ENCODE results near the gene RNF166. TPM values are rescaled to one million over a fixed set of nuclear protein-coding genes. Genes with fewer than 3 reads are reported as not detected.
A peak's percentile ranks its signal among the peaks of the same experiment; 100 is the strongest.

Gene RNF166
- total RNA-seq, 1 donor: 14.5 TPM

- H3K27ac ChIP-seq (ENCODE audit: low read depth, low read length): peak overlapping the region; percentile 58
- no peak overlapping the region for H2AFZ ChIP-seq (ENCODE audit: low read length)
- peak overlapping the region; percentile 96 for H3K4me2 ChIP-seq (ENCODE audit: insufficient read depth, low read length)
- H4K20me1 ChIP-seq (ENCODE audit: insufficient read depth, low read length): peaks cover 14% of the 10 kb centered on the region
- H3K36me3 ChIP-seq (ENCODE audit: insufficient read depth, low read length): no peaks in the 10 kb centered on the region
- H3K4me1 ChIP-seq (ENCODE audit: insufficient read depth, low read length): peaks cover 24% of the 10 kb centered on the region
- peak overlapping the region; percentile 97 for H3K4me3 ChIP-seq (ENCODE audit: insufficient read depth, low read length)
- TF ChIP-seq CTCF (IDR thresholded peaks at IDR 0.05; ENCODE audit: extremely low read depth, low read depth, low read length): no peak
- no peaks in the 10 kb centered on the region for H3K9me3 ChIP-seq (ENCODE audit: low read depth, low read length)
- no peaks in the 10 kb centered on the region for H3K27me3 ChIP-seq (ENCODE audit: insufficient read depth, low read length)
- peak; percentile 93 for DNase-seq (ENCODE audit: insufficient read length, low spot score, missing footprints)
- H3K79me2 ChIP-seq (ENCODE audit: insufficient read depth, low read length): peaks cover 92% of the 10 kb centered on the region
Measured at GRCh38 chr16:88705801-88706228, 393 bp downstream of the RNF166 start.

GRCh38 chr16:88705076-88705684, 1.0 kb downstream of the RNF166 start:
- peaks cover 29% of the 10 kb centered on the region for H3K4me1 ChIP-seq (ENCODE audit: insufficient read depth, low read length)
- peak overlapping the region; percentile 1 for H2AFZ ChIP-seq (ENCODE audit: low read length)
- H3K27me3 ChIP-seq (ENCODE audit: insufficient read depth, low read length): no peaks in the 10 kb centered on the region
- H4K20me1 ChIP-seq (ENCODE audit: insufficient read depth, low read length): peaks cover 14% of the 10 kb centered on the region
- TF ChIP-seq CTCF (IDR thresholded peaks at IDR 0.05; ENCODE audit: extremely low read depth, low read depth, low read length): no peak
- peaks cover 89% of the 10 kb centered on the region for H3K79me2 ChIP-seq (ENCODE audit: insufficient read depth, low read length)
- H3K4me3 ChIP-seq (ENCODE audit: insufficient read depth, low read length): peak overlapping the region; percentile 97
- no peaks in the 10 kb centered on the region for H3K36me3 ChIP-seq (ENCODE audit: insufficient read depth, low read length)
- H3K4me2 ChIP-seq (ENCODE audit: insufficient read depth, low read length): peak overlapping the region; percentile 96
- no peaks in the 10 kb centered on the region for H3K9me3 ChIP-seq (ENCODE audit: low read depth, low read length)
- H3K27ac ChIP-seq (ENCODE audit: low read depth, low read length): peak overlapping the region; percentile 58
- DNase-seq (ENCODE audit: insufficient read length, low spot score, missing footprints): peak; percentile 98

GRCh38 chr16:88703486-88704309, 2.5 kb downstream of the RNF166 start:
- no peak for TF ChIP-seq CTCF (IDR thresholded peaks at IDR 0.05; ENCODE audit: extremely low read depth, low read depth, low read length)
- Histone ChIP-seq H3K79me2 (ENCODE audit: insufficient read depth, low read length) (peaks cover 74% of the 10 kb centered on the region), H3K4me2 (ENCODE audit: insufficient read depth, low read length) (no peak overlapping the region), H3K4me3 (ENCODE audit: insufficient read depth, low read length) (no peak overlapping the region), H3K4me1 (ENCODE audit: insufficient read depth, low read length) (peaks cover 29% of the 10 kb centered on the region), H3K36me3 (ENCODE audit: insufficient read depth, low read length) (peaks cover 5% of the 10 kb centered on the region), H2AFZ (ENCODE audit: low read length) (no peak overlapping the region), H3K9me3 (ENCODE audit: low read depth, low read length) (no peaks in the 10 kb centered on the region), H4K20me1 (ENCODE audit: insufficient read depth, low read length) (peaks cover 13% of the 10 kb centered on the region), H3K27ac (ENCODE audit: low read depth, low read length) (no peak overlapping the region), H3K27me3 (ENCODE audit: insufficient read depth, low read length) (no peaks in the 10 kb centered on the region)
- peak; percentile 86 for DNase-seq (ENCODE audit: insufficient read length, low spot score, missing footprints)
